Mucosa of rectum (tissue), 2 donors: Measurements from ENCODE around the gene ITGAD.
"Not testable (repeated sequence)": the region's sequence is repeated elsewhere in the genome, so short reads cannot be mapped to it uniquely, and the experiment has no call there.

Source experiments
- H3K27ac ChIP-seq, 2 donors: one replicate each; pipeline ENCODE4 v1.7.0; 2013; ENCODE audit warnings: inconsistent platforms in 2 of 2, low read depth in 2 of 2, low read length in 2 of 2
- H3K27me3 ChIP-seq, 2 donors: one replicate each; pipeline ENCODE4 v1.7.0; 2013; ENCODE audit warnings: low read length in 2 of 2; ENCODE audit not compliant: control insufficient read depth in 2 of 2, insufficient read depth in 2 of 2
- H3K36me3 ChIP-seq, 2 donors: one replicate each; pipeline ENCODE4 v1.7.0; 2013; ENCODE audit warnings: low read length in 2 of 2; ENCODE audit not compliant: control insufficient read depth in 2 of 2, insufficient read depth in 2 of 2
- H3K4me1 ChIP-seq, 2 donors: one replicate each; pipeline ENCODE4 v1.7.0; 2013; ENCODE audit warnings: low read length in 2 of 2, mild to moderate bottlenecking in 1 of 2; ENCODE audit not compliant: control insufficient read depth in 2 of 2, insufficient read depth in 2 of 2
- H3K4me3 ChIP-seq, 2 donors: one replicate each; pipeline ENCODE4 v1.7.0; 2013; ENCODE audit warnings: low read length in 2 of 2
- H3K9ac ChIP-seq, 2 donors: one replicate each; pipeline ENCODE4 v1.7.0; 2013; ENCODE audit warnings: low read length in 2 of 2, low read depth in 1 of 2, mild to moderate bottlenecking in 1 of 2
- H3K9me3 ChIP-seq, 2 donors: one replicate each; pipeline ENCODE4 v1.7.0; 2013; ENCODE audit warnings: low read length in 2 of 2; ENCODE audit not compliant: control insufficient read depth in 2 of 2
- donor health status: healthy.
- donor health status: Normal muscosa, but diverticular disease.

Gene ITGAD

DNA sequence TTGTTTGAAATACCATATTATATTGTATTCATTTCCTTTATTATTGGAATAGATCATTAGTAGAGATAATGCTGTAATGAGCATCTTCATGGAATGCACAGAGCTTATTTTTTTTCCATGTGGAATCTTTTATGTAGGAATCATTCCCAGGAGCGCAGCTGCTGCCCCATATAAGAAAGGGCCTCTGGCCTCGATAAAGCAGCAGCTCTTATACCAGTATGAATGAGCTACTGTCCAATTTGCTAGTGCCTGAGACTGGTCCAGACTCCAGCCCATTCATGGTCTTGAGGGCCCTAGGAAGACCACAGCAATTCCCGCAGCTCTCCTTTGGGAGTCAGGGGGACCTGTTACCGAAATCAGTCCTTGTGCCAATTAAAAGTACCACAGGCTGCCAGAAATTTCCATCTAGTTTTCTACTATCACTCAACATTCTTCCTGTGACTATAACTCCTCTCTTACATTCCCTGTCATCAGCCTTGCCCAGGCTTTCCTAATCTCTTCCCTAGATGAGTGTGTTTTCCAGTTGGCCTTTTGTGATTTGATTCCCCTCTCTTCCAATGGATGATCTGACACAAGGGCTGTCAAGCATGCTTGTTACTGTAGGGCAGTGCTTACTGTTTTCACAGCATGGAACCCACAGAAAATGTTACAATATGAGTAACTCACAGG is 47.5 kb downstream of the ITGAD start:
- no peaks in the 10 kb centered on the region for H3K27me3 ChIP-seq
- H3K27ac ChIP-seq: no peak overlapping the region
- peaks cover 2% of the 10 kb centered on the region in 2 donors for H3K4me1 ChIP-seq
- H3K9ac ChIP-seq: no peak overlapping the region
- H3K36me3 ChIP-seq: no peaks in the 10 kb centered on the region
- no peak overlapping the region for H3K4me3 ChIP-seq
- no peaks in the 10 kb centered on the region for H3K9me3 ChIP-seq

DNA sequence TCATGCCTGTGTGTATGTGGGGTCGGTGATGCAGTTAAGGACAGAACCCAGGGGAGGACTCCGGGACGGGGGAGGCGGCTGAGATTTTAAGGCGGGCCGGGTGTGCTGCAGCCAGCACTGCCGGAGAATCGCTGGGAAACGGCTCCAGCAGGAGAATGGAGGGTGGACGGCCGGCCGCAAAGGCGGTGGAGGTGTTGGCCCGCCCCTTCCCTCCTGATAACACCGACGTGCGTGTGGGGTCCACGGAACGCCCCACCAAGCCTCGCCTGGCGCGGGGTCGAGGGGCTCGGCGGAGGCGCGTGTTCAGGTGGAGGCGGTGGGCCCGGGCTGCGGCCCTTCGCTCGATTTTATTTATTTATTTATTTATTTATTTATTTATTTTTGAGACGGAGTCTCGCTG is 48.8 kb downstream of the ITGAD start:
- Histone ChIP-seq H3K4me3 (no peak overlapping the region), H3K9ac (no peak overlapping the region), H3K27ac (no peak overlapping the region), H3K36me3 (no peaks in the 10 kb centered on the region), H3K4me1 (peaks cover 2% of the 10 kb centered on the region in 2 donors), H3K9me3 (no peaks in the 10 kb centered on the region), H3K27me3 (no peaks in the 10 kb centered on the region)

DNA sequence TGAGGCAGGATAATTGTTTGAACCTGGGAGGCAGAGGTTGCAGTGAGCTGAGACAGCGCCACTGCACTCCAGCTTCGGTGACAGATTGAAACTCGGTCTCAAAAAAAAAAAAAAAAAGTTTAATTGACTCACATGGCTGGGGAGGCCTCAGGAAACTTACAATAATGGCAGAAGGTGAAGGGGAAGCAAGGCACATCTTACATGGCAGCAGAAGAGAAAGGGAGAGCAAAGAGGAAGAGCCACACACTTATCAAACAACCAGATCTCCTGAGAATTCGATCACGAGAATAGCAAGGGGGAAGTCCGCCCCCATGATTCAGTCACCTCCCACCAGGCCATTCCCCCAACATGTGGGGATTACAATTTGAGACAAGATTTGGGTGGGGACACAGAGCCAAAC is 52.8 kb downstream of the ITGAD start:
- not testable (repeated sequence) for H3K9ac ChIP-seq, H3K4me3 ChIP-seq, H3K9me3 ChIP-seq

DNA sequence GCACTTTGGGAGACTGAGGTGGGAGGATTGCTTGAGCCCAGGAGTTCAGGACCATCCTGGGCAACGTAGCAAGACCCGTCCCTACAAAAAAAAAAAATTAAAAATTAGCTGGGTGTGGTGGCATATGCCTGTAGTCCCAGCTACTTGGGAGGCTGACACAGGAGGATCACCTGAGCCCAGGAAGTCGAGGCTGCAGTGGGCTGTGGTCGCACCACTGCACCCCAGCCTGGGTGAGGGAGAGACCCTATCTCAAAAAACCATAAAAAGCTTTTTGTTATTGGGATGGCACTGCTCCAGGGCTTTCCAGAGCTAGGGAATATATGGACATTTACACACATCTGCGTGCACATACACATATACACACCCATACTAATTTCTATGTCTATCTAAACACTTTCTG is 58.1 kb downstream of the ITGAD start:
- H3K4me3 ChIP-seq: no peak overlapping the region
- H3K4me1 ChIP-seq: peaks cover 11 to 19% of the 10 kb centered on the region in 2 donors
- H3K36me3 ChIP-seq: no peaks in the 10 kb centered on the region
- H3K27ac ChIP-seq: no peak overlapping the region
- H3K27me3 ChIP-seq: no peaks in the 10 kb centered on the region
- no peaks in the 10 kb centered on the region for H3K9me3 ChIP-seq
- no peak overlapping the region for H3K9ac ChIP-seq

More for the DNA sequence above, 52.8 kb downstream of the ITGAD start:
- not testable (repeated sequence) for H3K27me3 ChIP-seq, H3K36me3 ChIP-seq, H3K27ac ChIP-seq, H3K4me1 ChIP-seq

DNA sequence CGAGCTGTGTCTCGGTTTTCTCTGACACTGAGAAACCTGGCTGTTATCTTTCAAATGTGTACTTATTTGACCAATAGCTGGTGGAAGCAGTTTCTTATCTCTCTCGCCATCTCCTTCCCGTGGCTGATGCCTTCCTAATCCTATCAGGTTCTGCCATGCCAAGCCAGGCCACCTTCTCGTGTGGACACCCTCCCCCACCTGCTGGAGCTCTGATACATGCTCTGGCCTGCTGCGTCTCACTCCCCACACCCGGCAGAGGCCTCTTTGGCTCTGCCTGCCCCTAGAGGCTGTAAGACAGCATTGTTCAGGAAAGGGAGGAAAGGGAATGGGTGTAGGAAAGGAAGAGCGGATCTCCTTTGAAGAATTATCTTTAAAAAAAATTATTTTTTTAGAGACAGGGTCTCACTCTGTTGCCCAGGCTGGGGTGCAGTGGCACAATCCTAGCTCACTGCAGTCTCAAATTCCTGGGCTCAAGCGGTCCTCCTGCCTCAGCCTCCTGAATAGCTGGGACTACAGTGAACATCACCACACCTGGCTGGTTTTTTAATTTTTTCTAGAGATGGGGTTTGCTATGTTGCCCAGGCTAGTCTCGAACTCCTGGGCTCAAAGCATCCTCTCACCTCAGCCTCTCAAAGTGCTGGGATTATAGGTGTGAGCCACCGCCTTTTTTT is 58.7 kb downstream of the ITGAD start:
- no peaks in the 10 kb centered on the region for H3K27me3 ChIP-seq
- H3K4me3 ChIP-seq: no peak overlapping the region
- H3K36me3 ChIP-seq: peaks cover 0 to 2% of the 10 kb centered on the region in 2 donors
- peaks cover 16 to 19% of the 10 kb centered on the region in 2 donors for H3K4me1 ChIP-seq
- H3K9ac ChIP-seq: no peak overlapping the region
- H3K9me3 ChIP-seq: no peaks in the 10 kb centered on the region
- H3K27ac ChIP-seq: no peak overlapping the region

DNA sequence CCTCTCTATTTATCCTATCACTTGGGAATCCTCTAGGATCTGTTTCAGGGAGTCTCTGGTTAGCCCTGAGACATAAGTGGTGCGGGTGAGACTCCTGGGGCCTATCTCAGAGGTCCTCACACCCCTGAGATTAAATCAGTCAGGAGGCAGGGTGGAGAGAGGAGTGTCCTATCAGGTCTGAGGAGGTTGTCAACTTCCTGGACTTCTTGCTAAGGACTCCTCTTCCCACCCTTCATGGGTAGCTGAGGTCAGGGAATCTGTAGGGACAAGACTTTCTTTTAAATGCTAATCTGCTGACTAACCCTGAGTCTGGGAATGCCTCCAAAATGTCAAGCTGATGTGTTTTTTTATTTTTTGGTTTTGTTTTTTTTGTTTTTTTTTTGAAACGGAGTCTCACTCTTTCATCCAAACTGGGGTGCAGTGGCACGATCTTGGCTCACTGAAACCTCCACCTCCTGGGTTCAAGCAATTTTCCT is 59.5 kb downstream of the ITGAD start:
- Histone ChIP-seq H3K9me3 (no peaks in the 10 kb centered on the region), H3K36me3 (peaks cover 0 to 2% of the 10 kb centered on the region in 2 donors), H3K9ac (no peak overlapping the region), H3K4me3 (no peak overlapping the region), H3K4me1 (peaks cover 24 to 27% of the 10 kb centered on the region in 2 donors), H3K27ac (peak overlapping the region in 1 of 2 donors; percentile 7), H3K27me3 (no peaks in the 10 kb centered on the region)

DNA sequence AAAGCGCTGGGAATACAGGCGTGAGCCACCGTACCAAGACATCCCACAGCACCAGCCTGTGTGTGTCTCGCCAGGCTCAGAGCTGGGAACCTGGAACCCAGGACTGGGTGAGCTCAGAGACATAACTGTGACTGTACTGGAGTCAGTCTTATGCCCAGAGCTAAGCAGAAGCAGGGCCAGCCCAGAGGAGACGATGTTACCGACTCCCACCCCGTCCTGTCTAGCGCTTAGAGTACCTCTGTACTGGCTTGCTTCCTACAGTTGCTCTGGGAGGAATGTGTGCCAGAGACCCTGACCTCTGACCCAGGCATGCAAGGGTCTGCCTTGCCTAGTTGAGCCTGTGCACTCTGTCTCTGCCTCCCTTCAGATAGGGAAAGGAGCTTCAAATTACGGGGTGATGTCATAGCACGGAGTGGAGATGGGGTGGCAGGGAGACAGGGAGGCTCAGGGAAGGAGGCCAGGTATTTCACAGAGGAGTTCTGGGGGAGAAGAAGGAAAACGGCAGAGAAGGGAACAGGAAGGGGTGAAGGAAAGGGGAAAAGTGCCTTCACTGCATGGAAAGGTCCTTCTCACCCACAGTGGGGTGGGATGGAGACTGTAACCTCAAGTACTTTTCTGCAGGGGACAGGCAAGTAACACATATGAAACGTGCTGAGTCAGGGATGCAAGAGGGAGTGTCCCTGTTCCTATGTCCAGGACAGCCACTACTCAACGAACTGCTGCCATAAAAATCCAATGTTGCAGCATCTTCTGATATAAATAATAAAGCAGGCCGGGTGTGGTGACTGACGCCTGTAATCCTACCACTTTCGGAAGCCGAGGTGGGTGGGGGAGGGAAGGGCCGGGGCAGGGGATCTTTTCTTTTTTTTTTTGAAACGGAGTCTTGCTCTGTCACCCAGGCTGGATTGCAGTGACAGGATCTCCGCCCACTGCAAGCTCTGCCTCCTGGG is 60.4 kb downstream of the ITGAD start:
- peaks cover 29 to 34% of the 10 kb centered on the region in 2 donors for H3K4me1 ChIP-seq
- peak overlapping the region; percentile 19 to 56 for H3K27ac ChIP-seq
- peaks cover 0 to 2% of the 10 kb centered on the region in 2 donors for H3K36me3 ChIP-seq
- no peaks in the 10 kb centered on the region for H3K9me3 ChIP-seq
- H3K27me3 ChIP-seq: no peaks in the 10 kb centered on the region
- no peak overlapping the region for H3K9ac ChIP-seq
- H3K4me3 ChIP-seq: peak overlapping the region in 1 of 2 donors; percentile 9

DNA sequence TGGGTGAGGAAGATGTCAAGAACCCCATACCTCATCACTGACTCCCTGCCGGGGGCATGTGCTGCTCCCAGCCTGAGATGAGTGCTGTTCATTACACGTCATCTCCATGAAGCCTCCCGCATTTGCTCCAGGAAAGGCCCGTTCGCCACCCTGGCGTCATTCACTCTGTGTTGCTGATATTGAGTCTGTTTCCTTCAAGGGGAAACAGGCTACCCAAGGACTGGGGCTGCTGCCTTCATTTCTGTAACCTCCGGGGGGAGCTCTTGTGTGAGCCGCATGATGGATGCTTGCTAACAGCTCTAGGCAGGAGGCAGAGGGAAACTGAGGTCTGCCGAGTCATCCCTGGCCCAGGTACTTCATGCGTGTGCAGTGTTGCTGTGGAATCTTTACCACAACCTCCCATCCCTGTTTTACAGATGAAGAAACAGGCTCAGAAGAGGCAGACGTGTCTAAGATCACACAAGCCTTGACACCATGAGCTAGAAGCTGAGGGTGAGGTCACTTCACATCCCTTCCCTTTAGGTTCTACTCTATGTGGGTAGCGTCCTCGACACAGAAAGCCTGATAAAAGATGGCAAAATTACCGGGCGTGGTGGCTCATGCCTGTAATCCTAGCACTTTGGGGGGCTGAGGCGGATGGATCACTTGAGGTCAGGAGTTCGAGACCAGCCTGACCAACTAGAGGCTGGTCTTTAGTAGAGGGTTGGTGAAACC is 62.6 kb downstream of the ITGAD start:
- H3K36me3 ChIP-seq: peaks cover 0 to 2% of the 10 kb centered on the region in 2 donors
- H3K9ac ChIP-seq: peak overlapping the region in 1 of 2 donors; percentile 12
- H3K27ac ChIP-seq: no peak overlapping the region
- H3K9me3 ChIP-seq: no peaks in the 10 kb centered on the region
- no peaks in the 10 kb centered on the region for H3K27me3 ChIP-seq
- H3K4me1 ChIP-seq: peaks cover 37 to 40% of the 10 kb centered on the region in 2 donors
- H3K4me3 ChIP-seq: no peak overlapping the region

DNA sequence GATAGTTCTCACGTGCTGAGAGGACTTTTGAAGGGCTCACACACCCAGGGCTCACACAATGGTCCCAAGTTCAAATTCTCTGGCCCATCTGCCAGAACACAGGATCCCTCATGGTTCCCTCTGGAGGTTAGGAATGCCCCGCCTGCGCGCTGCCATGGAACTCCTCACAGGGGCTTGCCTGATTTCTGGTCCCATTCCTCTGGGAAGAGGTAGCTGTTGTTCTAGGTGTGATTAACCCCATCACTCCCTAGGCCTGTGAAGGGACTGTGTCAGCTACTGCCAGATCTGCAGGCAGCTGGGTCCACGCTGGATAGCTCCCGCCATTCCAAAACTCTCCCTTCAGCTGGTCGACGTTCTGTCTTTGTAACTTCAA is 63.8 kb downstream of the ITGAD start:
- Histone ChIP-seq H3K9ac (no peak overlapping the region), H3K36me3 (peaks cover 2 to 3% of the 10 kb centered on the region in 2 donors), H3K4me3 (peak overlapping the region in 1 of 2 donors; percentile 1), H3K9me3 (no peaks in the 10 kb centered on the region), H3K27me3 (no peaks in the 10 kb centered on the region), H3K4me1 (peaks cover 35 to 38% of the 10 kb centered on the region in 2 donors), H3K27ac (no peak overlapping the region)
